ENCODE measurements around the gene KCNN1.
A peak's percentile ranks its signal among the peaks of the same experiment; 100 is the strongest.

DNA sequence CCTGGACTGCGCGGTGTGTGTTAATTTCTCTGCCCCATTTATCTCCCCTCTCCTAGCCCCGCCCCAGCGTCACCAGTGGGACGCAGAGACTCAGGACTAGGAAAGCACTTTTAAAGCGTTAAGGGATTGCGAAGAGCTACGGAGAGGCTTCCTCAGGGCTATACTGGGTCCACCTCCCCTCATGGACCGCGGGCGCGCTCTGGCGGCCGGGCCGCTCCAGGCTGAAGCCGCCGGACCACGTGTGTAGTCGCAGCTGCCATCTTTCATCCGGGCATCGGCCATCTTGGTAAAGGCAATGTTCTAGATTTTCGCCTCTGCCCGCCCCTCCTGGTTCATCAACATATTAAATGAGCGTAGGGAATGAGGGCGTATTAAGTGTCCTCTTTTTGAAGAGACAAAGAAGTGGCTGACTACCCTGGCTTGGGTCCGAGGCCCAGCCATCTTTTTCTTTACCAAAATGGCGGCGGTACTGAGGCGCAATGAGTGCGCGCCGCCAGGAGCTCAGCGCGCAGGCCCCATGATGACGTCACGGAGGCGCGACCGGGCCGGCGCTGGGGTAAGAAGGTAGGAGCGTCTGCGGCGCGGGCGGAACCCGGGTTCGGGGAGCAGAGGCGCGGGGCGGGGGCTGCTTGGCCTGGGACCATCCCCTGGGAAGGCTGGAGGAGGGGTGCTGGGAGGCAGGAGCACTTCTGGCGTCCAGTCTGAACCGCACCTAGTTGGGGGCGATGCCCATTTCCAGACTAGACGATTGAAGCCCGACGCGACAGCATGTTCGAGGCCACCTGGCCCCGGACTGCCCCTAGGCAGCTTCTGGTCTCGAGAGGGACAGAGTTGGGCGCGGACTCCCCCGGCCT lies 34.2 kb upstream of the KCNN1 start, which contains the start of gene CCDC124:
- TF ChIP-seq, protein P1, sequence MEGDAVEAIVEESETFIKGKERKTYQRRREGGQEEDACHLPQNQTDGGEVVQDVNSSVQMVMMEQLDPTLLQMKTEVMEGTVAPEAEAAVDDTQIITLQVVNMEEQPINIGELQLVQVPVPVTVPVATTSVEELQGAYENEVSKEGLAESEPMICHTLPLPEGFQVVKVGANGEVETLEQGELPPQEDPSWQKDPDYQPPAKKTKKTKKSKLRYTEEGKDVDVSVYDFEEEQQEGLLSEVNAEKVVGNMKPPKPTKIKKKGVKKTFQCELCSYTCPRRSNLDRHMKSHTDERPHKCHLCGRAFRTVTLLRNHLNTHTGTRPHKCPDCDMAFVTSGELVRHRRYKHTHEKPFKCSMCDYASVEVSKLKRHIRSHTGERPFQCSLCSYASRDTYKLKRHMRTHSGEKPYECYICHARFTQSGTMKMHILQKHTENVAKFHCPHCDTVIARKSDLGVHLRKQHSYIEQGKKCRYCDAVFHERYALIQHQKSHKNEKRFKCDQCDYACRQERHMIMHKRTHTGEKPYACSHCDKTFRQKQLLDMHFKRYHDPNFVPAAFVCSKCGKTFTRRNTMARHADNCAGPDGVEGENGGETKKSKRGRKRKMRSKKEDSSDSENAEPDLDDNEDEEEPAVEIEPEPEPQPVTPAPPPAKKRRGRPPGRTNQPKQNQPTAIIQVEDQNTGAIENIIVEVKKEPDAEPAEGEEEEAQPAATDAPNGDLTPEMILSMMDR (IDR thresholded peaks at IDR 0.05): peak in 1 of 3 donors; percentile 62
- TF ChIP-seq POLR2A (IDR thresholded peaks at IDR 0.05): peak in 1 of 2 donors; percentile 50

Data from lower leg skin (tissue), 3 donors.